ENCODE results near the gene SGMS1. TPM values are rescaled to one million over a fixed set of nuclear protein-coding genes. Genes with fewer than 3 reads are reported as not detected.

The SGMS1 gene
- total and polyA plus RNA-seq, 2 donors (not counting 1 experiment from before 2014, with no cell fraction given) = 10.0 to 43.5 TPM

DNA sequence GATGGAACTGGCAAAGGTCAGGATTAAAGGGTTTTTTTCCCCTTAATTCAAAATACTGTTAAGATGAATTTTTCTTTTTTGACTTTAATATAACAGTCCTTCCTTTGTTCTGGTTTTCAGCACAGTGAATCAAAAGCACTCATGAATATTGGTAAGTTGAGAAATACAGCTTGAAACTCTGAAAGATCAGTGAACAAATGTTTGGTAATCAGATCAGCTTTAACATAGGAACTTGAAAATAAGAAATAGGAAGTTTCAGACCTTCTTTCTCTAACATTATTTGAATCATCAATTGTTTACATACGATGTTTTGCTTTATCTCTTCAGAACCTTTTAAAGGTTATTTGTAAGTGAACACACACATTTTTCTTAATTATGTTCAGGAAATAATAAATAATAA lies 90.5 kb downstream of the SGMS1 start:
- Histone ChIP-seq H3K4me1 (ENCODE audit: control insufficient read depth in 2 of 2, insufficient read depth in 2 of 2, low read length in 2 of 2) (no peaks in the 10 kb centered on the region), H3K79me2 (ENCODE audit: control insufficient read depth, insufficient read depth, low read length) (peaks cover 42% of the 10 kb centered on the region), H4K20me1 (ENCODE audit: control insufficient read depth, insufficient read depth, low read length, poor library complexity, severe bottlenecking) (peaks cover 6% of the 10 kb centered on the region), H3K9ac (ENCODE audit: low read length) (no peak overlapping the region), H3K27ac (ENCODE audit: low read length in 2 of 2) (no peak overlapping the region), H3K4me3 (ENCODE audit: control extremely low read depth in 1 of 5, extremely low read depth in 1 of 5, insufficient read depth in 1 of 5, low read depth in 2 of 5, low read length in 4 of 5) (no peak overlapping the region), H3K36me3 (replicated peaks in 1 of 2; ENCODE audit: control extremely low read depth in 1 of 2, control insufficient read depth in 1 of 2, extremely low read depth in 1 of 2, insufficient read depth in 2 of 2, low read length in 1 of 2) (peaks cover 0 to 3% of the 10 kb centered on the region in 2 experiments), H3K4me2 (replicated peaks; ENCODE audit: low read depth, low read length, poor library complexity, severe bottlenecking) (no peak overlapping the region), H3K9me3 (ENCODE audit: control extremely low read depth in 1 of 3, control insufficient read depth in 2 of 3, insufficient read depth in 1 of 3, low read length in 2 of 3) (no peaks in the 10 kb centered on the region), H2AFZ (ENCODE audit: insufficient read depth, low read depth, low read length, poor library complexity, severe bottlenecking) (no peak overlapping the region), H3K27me3 (replicated peaks in 1 of 4; ENCODE audit: control extremely low read depth in 1 of 4, control insufficient read depth in 3 of 4, insufficient read depth in 4 of 4, low read length in 3 of 4) (no peaks in the 10 kb centered on the region)
- no CpG with 5 or more reads among the region's 1 CpG for WGBS (ENCODE audit: insufficient coverage)
- Mint-ChIP-seq H3K4me1 (peaks cover 3% of the 10 kb centered on the region), H3K9me3 (ENCODE audit: insufficient read depth) (no peaks in the 10 kb centered on the region), H3K27me3 (no peaks in the 10 kb centered on the region), H3K4me3 (no peak overlapping the region), H3K27ac (no peak overlapping the region)
- TF ChIP-seq, protein P1, sequence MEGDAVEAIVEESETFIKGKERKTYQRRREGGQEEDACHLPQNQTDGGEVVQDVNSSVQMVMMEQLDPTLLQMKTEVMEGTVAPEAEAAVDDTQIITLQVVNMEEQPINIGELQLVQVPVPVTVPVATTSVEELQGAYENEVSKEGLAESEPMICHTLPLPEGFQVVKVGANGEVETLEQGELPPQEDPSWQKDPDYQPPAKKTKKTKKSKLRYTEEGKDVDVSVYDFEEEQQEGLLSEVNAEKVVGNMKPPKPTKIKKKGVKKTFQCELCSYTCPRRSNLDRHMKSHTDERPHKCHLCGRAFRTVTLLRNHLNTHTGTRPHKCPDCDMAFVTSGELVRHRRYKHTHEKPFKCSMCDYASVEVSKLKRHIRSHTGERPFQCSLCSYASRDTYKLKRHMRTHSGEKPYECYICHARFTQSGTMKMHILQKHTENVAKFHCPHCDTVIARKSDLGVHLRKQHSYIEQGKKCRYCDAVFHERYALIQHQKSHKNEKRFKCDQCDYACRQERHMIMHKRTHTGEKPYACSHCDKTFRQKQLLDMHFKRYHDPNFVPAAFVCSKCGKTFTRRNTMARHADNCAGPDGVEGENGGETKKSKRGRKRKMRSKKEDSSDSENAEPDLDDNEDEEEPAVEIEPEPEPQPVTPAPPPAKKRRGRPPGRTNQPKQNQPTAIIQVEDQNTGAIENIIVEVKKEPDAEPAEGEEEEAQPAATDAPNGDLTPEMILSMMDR (IDR thresholded peaks at IDR 0.05) = no peak
- ATAC-seq (ENCODE audit: low read depth) (no peak), DNase-seq (no peak)
- CTCF ChIA-PET = no interaction called here
- intact Hi-C loops (cut with micrococcal nuclease) = no loop called here
- POLR2A ChIA-PET = no interaction called here

DNA sequence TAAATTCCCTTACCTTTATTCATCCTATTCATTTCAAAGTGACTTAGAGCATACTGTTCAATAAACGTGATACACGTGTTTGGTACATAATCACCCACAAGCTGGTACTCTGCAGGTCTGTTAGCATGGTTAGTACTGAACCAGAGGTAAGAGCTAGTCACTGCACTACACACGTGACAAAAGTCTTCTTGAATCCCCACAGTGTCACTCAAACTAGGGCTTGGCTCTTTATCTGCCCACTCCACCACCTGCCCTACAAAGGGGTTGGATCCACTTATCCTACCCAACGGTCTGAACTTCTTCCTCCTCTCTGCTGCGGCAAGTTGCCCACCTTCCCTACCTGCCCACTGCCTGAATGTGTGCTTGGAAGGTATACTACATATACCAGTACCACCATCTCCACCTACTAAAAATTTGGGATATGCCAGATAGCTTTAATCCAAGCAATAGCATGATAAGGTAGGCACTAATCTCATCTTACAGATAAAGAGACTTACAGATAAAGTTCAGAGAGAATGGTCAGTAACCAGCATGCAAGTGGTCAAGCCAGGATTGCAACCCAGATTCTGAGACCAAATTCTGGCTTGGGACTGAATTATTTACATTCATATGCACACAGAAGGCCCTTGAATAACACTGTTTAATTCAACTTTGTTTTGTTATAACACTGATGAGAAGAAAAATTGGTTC lies 92.2 kb downstream of the SGMS1 start:
- Mint-ChIP-seq H3K27me3 (no peaks in the 10 kb centered on the region), H3K27ac (no peak overlapping the region), H3K9me3 (ENCODE audit: insufficient read depth) (no peaks in the 10 kb centered on the region), H3K4me1 (peaks cover 5% of the 10 kb centered on the region), H3K4me3 (no peak overlapping the region)
- H4K20me1 ChIP-seq (ENCODE audit: control insufficient read depth, insufficient read depth, low read length, poor library complexity, severe bottlenecking) = peaks cover 6% of the 10 kb centered on the region
- ChIA-PET CTCF (interaction anchor here (0.7 kb wide), 1 partner anchor 42 kb away, joined by 5 read pairs; no protein-coding TSS in a partner anchor), POLR2A (no interaction called here)
- TF ChIP-seq, protein P1 (IDR thresholded peaks at IDR 0.05) = no peak
- no peak for TF ChIP-seq EZH2 (IDR thresholded peaks at IDR 0.05; ENCODE audit: borderline replicate concordance, insufficient read depth, low read depth, low read length, poor library complexity, severe bottlenecking)
- no peak overlapping the region for H3K4me2 ChIP-seq (replicated peaks; ENCODE audit: low read depth, low read length, poor library complexity, severe bottlenecking)
- no peaks in the 10 kb centered on the region for H3K9me3 ChIP-seq (ENCODE audit: control extremely low read depth in 1 of 3, control insufficient read depth in 2 of 3, insufficient read depth in 1 of 3, low read length in 2 of 3)
- no peak overlapping the region for H2AFZ ChIP-seq (ENCODE audit: insufficient read depth, low read depth, low read length, poor library complexity, severe bottlenecking)
- H3K27ac ChIP-seq (ENCODE audit: low read length in 2 of 2) = no peak overlapping the region
- no peak overlapping the region for H3K9ac ChIP-seq (ENCODE audit: low read length)
- DNase-seq = no peak
- ATAC-seq (ENCODE audit: low read depth) = no peak
- H3K4me3 ChIP-seq (ENCODE audit: control extremely low read depth in 1 of 5, extremely low read depth in 1 of 5, insufficient read depth in 1 of 5, low read depth in 2 of 5, low read length in 4 of 5) = no peak overlapping the region
- 63% methylated on average over 2 of the region's 5 CpGs for WGBS (ENCODE audit: insufficient coverage)
- H3K4me1 ChIP-seq (ENCODE audit: control insufficient read depth in 2 of 2, insufficient read depth in 2 of 2, low read length in 2 of 2) = no peaks in the 10 kb centered on the region
- H3K79me2 ChIP-seq (ENCODE audit: control insufficient read depth, insufficient read depth, low read length) = peaks cover 42% of the 10 kb centered on the region
- H3K27me3 ChIP-seq (replicated peaks in 1 of 4; ENCODE audit: control extremely low read depth in 1 of 4, control insufficient read depth in 3 of 4, insufficient read depth in 4 of 4, low read length in 3 of 4) = no peaks in the 10 kb centered on the region
- H3K36me3 ChIP-seq (replicated peaks in 1 of 2; ENCODE audit: control extremely low read depth in 1 of 2, control insufficient read depth in 1 of 2, extremely low read depth in 1 of 2, insufficient read depth in 2 of 2, low read length in 1 of 2) = peaks cover 0 to 3% of the 10 kb centered on the region in 2 experiments
- intact Hi-C loops (cut with micrococcal nuclease) = no loop called here
